Activated CD8-positive, alpha-beta memory T cell treated with anti-CD3 and anti-CD28 coated beads, Interleukin-2, amount 50 U/mL, for 24 hours (primary cell): ENCODE results near the gene ELL.
"Not testable (repeated sequence)": the region's sequence is repeated elsewhere in the genome, so short reads cannot be mapped to it uniquely, and the experiment has no call there.

ENCODE experiments used
- DNase-seq: peaks from one replicate; pipeline ENCODE4 v3.0.0-alpha.2; 2020; ENCODE audit errors: extremely low read depth

The ELL gene

DNA sequence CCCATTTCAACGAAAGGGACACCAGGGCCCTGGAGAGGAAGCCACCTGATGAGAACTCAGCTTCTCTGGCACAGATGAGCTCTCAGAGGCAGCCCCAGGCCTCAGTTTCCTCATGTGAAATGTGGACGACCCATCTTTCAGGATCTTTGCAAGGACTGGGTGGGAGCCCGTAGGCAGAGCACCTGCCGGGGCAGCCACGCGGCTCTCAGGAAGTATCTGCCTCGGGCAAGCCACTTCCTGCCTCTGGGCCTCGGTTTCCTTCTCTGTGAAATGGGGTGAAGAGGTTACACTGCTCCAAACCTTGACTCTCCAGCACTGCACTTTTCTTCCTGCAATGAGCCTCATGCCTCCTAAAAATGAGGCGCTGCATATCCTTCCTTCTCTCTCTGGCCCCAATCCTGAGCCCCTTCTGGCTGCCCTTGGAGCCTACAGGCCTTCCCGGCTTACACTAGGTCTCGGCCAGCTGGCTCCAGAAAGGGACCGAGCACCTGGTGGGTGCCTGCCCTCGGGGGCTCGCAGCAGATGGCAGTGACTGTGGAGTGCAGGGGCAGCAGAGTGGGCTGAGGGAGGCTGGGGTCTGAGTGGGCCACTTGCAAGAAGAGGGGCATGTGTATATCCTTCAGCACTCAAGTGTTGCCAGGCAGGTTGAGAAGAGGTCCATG, 99.2 kb downstream of the ELL start:
- DNase-seq = no peak

DNA sequence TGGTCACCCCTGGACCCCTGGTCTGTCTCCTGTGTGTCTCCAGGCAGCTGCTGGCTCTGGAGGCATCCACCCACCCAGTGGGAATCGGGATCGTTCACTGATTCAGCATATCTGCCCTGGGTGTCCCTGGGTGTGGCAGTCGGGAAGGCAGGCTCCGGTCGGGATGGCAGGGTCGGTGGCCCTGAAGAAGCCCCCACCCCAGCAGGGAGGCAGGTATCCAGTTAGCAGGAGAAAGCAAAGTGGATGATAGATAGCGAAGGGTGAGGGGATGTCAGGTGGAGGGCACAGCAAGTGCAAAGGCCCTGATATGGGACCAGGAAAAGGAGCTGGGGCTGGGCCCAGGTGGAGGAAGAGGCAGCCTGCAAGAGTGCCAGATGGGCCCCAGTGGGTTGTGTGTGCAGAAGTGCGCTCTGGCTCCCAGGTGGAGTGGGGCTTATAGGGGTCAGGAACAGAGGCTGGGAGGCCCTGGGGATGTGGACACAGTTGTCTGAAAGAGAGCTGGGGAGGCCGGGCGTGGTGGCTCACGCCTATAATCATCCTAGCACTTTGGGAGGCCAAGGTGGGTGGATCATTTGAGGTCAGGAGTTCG, 100.4 kb downstream of the ELL start:
- DNase-seq = no peak

DNA sequence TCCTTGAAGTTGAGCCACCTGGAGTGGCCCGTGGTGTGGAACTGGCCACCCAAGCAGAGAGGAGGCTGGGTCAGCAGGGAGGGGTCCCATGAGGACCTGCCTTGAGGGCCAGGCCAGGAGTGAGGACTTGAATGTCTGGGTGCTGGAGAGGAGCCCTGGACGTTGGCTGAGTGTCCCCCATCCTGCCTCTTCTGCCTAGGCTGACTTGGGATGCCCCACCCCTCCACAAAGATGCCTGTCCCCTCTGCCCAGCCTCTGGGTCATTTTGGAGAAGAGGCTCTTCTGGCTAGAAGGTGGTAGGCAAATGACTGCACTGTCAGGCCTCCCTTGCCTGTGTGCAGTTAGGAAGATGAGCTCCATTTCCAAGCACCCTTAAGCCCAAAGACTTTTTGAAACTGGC, 100.9 kb downstream of the ELL start:
- DNase-seq = no peak

- DNase-seq = no peak
These were observed 102.0 kb downstream of the ELL start for GRCh38 chr19:18419699-18420460.

DNA sequence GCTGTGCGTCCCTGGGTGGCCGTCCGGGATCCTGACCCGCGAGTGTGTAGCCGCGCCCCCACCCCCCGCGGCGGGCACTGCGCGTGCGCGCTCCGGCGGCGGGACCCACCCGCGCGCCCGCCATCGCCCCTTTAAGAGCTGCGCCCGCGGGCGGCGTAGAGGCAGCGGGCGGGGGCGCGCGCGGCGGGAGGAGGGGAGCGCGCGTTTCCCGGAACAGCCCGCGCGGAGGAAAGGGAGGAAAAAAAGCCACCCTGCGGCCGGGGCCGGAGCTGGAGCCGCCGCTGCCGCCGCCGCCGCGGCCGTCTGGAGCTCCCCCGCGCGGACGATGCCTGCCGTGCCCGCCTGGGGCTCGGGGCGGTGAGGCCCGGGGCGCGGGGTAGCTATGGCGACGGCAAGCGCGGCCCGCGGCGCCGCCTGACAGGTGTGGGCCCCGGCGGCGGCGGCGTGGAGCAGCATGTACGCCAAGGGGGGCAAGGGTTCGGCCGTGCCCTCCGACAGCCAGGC, 102.6 kb downstream of the ELL start, which contains the start of gene SSBP4:
Gene SSBP4 (plus strand): TSS at position 204 of the 504 bp plus-strand sequence. CDS start 251 bp downstream, at position 455.
- DNase-seq = no peak

GRCh38 chr19:18418483-18419194, 103.2 kb downstream of the ELL start:
- DNase-seq = no peak

DNA sequence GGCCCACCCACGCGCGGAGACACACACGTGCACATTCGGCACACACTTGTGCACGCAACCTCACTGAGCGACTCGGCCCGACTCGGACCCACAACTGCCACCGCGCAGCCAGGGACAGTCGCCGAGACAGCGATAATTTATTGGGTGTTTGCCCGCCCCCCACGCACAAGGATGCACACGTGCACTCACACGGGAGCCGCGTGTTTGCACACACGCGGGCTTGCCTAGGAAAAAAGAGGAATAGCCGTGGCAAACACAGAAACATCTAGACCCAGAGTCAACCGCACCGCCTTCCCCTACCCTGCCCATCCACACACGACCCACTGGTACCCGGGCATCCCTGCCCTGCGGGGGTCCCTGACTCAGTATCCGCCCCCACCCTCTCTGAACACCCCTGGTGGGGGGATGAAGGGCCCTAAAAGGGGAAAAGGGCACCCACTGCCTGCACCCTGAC, 103.8 kb downstream of the ELL start:
- DNase-seq = no peak

DNA sequence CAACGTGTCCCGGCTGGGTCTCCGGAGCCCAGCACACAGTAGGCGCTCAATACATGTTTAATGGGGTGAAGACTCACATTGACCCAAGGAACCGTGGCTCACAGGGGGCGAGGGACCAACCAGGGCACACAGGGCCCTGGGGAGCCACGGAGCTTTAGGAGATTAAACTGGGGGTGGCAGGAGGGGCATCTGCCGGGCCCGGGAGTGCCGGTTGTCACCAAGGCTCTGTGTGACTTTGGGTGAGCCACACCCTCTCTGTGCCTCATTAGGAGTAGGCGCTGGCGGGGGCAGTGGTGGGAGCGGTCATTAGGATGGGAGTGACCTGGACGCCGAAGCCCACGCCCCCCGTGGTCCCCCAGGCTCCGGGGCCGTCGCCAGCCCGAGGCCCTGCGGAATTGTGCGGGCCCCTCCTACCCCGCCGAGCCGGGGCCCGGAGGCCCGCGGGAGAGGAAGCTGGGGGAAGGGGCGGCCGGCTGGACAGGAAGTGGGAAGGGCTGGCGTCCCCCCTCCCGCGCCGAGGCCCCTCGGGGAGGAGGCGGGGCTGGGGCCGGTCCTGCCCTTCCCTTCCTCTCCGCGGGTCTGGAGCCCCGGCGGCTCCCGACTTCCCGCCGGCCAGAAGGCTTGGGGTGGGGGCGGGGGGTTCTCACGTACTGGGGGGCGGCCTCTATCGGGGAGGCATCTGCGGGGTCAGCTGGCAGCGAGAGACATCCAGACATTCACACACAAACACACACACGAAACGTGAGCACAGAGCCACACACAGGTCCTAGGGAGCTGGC, 104.4 kb downstream of the ELL start:
- no peak for DNase-seq

DNA sequence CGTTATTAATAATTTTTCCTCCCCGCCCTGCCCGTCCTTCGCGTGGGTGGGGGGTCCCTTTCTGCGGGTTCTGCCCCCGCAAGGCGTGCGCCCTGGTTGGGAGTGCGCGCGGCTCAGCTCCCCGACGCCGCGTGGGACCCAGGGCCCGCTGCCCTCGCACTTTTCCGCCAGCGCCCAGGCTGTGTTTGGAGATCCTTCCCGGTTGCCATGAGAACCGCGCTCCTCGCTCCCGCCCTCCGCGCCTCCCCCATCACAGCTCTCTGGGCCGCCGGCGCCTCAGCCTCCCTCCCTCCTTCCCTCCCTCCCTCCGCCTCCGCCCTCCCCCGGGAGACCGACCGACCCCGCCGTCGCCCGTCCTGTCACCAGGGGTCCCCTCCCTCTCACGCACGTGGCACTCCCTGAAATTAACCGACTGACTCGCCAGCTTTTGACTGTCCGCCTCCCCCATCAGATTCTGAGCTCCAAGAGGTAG, 105.1 kb downstream of the ELL start:
- no peak for DNase-seq

- DNase-seq = no peak
These were observed 106.5 kb downstream of the ELL start for GRCh38 chr19:18415178-18415867.

GRCh38 chr19:18414504-18415177, 107.2 kb downstream of the ELL start:
- no peak for DNase-seq

GRCh38 chr19:18412610-18413239, 109.1 kb downstream of the ELL start:
- no peak for DNase-seq

DNA sequence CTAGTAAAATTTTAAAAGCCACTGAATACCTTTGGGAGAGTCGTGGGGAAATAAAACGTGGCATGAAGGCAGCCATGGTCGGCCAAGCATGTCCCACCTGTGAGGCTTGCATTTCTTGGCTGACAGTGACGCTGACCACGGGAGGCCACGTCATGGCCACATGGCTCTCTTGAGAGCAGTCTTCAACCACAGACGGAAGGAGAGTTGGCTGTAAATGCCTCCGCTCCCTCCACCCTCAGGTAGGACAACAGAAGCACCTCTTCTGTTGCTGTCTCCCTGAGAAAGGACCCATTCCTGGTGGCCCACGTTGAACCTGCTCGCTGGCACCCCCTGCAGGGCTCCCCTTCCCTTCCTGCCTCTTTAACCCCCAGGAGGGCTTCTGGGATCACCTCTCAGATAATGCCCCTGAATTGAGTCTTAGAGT, 113.8 kb downstream of the ELL start:
- no peak for DNase-seq

- no peak for DNase-seq
These were observed 115.1 kb downstream of the ELL start for GRCh38 chr19:18406749-18407148.

GRCh38 chr19:18405754-18406153, 116.1 kb downstream of the ELL start:
- not testable (repeated sequence) for DNase-seq

DNA sequence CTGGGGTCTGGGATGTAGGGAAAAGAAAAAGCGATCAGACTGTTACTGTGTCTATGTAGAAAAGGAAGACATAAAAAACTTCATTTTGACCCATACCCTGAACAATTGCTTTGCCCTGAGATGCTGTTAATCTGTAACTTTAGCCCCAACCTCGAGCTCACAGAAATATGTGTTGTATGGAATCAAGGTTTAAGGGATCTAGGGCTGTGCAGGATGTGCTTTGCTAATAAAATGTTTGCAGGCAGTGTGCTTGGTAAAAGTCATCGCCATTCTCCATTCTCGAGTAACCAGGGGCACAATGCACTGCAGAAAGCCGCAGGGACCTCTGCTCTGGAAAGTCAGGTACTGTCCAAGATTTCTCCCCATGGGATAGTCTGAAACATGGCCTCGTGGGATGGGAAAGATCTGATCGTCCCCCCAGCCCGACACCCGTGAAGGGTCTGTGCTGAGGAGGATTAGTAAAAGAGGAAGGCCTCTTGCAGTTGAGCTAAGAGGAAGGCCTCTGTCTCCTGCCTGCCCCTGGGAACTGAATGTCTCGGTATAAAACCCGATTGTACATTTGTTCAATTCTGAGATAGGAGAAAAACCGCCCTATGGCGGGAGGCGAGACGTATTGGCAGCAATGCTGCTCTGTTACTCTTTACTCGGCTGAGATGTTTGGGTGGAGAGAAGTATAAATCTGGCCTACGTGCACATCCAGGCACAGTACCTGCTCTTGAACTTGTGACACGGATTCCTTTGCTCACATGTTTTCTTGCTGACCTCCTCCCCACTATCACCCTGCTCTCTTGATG, 119.2 kb downstream of the ELL start:
- not testable (repeated sequence) for DNase-seq

DNA sequence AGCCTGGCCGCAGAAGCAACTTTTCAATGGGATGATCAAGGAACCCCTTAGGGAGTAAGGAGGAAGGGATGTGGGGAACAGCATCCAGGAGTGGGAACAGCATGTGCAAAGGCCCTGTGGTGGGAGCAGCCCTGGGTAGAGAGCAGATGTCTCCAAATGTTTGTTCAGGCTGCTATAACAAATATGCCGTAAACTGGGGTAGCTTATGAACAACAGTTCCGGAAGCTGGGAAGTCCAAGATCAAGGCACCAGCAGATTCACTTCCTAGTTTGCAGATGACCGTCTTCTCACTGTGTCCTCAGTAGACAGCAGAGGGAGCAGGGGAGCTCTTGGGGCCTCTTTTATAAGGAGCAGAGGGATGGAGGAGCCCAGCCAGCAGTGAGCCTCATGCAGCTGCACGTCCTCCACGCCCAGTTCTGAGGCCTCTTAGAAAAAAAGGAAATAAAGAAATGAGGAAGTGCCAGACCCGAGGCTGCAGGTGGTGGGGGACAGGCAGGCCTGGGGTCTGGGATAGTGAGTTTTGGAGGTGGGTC, 120.2 kb downstream of the ELL start:
- no peak for DNase-seq

DNA sequence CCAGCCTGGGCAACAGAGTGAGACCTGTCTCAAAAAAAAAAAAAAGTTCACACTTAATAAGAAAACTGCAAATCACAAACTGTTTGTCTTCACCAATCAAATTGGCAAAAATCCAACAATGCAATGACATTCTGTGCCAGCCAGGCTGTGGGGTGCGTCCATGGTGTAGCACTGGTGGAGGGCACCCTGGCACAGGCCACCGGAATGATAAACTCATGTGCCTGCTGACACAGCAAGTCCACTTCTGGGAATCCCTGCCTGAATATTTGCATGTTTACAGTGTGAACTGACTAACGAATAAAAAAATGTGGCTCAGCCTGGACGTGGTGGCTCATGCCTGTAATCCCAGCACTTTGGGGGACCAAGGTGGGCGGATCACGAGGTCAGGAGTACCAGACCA, 122.9 kb downstream of the ELL start:
- no peak for DNase-seq
